GM12872 (cell line): ENCODE results near the gene PIGX.

Experiments
- CTCF ChIP-seq: IDR thresholded peaks from 3 replicates; pipeline ENCODE4 v1.5.1; 2011; ENCODE audit warnings: low read depth, mild to moderate bottlenecking, low read length, moderate library complexity; ENCODE audit not compliant: insufficient read depth

PIGX gene

GRCh38 chr3:196711838-196712513 lies at the start of gene PIGX, which contains the start of gene CEP19:
PIGX (plus strand) TSS chr3:196712377.
CEP19 (minus strand) TSS chr3:196712250; CDS start chr3:196708657, 3,593 bp downstream.
- TF ChIP-seq CTCF: no peak

GRCh38 chr3:196662711-196663571 lies 49.2 kb upstream of the PIGX start:
- TF ChIP-seq CTCF: no peak

GRCh38 chr3:196666001-196666867 lies 45.9 kb upstream of the PIGX start:
- TF ChIP-seq CTCF: no peak

DNA sequence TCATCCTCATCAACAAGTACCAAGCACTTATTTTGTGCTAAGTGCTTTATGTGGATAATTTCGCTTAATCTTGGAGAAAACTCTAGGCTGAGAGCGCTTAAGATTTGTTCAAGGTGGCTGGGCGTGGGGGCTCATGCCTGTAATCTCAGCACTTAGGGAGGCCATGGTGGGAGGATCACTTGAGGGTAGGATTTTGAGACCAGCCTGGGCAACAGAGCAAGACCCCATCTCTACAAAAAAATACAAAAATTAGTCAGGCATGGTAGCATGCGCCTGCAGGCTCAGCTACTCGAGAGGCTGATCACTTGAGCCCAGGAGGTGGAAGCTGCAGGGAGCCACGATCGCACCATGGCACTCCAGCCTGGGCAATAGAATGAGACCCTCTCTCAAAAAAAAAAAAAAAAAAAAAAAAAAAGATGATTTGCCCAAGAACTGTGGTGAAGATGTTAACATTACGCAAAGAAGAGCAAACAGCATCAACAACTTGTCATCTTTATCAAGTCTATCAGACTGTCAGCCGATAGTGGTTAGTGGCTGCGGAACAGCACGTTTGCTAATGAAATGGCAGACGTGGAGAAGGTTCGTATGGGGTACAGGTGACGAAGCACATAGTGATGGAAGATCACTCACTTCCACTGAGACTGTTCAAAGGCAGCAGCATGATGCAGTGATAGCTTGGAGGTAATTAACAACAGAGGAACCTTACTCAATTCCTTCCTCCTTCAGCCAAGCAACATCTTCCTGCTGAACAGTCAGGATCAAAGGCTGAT lies 44.9 kb upstream of the PIGX start:
- no peak for TF ChIP-seq CTCF

DNA sequence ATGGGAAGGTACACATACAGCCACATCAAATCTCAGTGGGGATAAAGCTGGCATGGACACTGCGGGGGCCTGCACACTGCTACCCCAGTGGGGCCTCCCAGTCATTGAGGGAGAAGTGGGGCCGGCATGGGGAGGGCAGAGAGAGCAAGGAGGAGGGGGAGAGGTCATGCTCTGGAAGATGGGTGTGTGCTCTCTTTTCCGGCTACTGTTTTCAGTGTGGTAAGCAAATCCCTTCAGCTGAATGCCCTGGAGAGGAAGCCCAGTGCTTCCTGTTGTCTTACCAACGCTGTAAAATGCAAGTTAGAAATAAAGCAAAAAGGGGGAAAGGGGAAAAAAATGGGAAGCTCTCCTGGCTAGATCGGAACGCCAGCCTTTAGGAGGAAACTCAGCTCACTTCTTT lies 41.8 kb upstream of the PIGX start:
- no peak for TF ChIP-seq CTCF

- no peak for TF ChIP-seq CTCF
These were observed 38.5 kb upstream of the PIGX start for GRCh38 chr3:196673632-196674031.
